GM12892 (cell line): ENCODE data around the gene C1orf105.

ENCODE experiments used
- POLR2A ChIP-seq: IDR thresholded peaks from 2 replicates; pipeline ENCODE4 v1.6.1; 2011; ENCODE audit warnings: low read depth, low read length, control low read depth
- TAF1 ChIP-seq: IDR thresholded peaks from 2 replicates; pipeline ENCODE4 v1.6.1; 2011; ENCODE audit warnings: low read depth, mild to moderate bottlenecking, control low read depth, low read length, borderline replicate concordance

- TF ChIP-seq TAF1 (no peak), POLR2A (no peak)
Observed at GRCh38 chr1:172378109-172378760, 42.2 kb upstream of the C1orf105 start.
